GM12878 (cell line): Measurements from ENCODE around the gene MRPS25. TPM values are rescaled to one million over a fixed set of nuclear protein-coding genes. Genes with fewer than 3 reads are reported as not detected.

Source experiments
- ATAC-seq: fragments of 200-7000 bp; cut with Tn5 transposase; 3 replicates; pipeline ENCODE4 v1.9.1; 2020; ENCODE audit warnings: mild to moderate bottlenecking, moderate library complexity
- Bru-seq: library from RNA; stranded (reverse); fragments of 400-500 nt; gene quantifications from one replicate; lab custom pipeline; 2021; lab: Mats Ljungman, UMichigan
- BruChase-seq, 2 experiments: library from RNA; stranded (reverse); fragments of 400-500 nt; gene quantifications; one replicate each; lab custom pipeline; 2021; lab: Mats Ljungman, UMichigan
- BruUV-seq: library from RNA; stranded (reverse); fragments of 400-500 nt; replicated peaks from 2 replicates; lab custom pipeline; 2021; lab: Mats Ljungman, UMichigan
- CTCF ChIA-PET: fragments of 300-600 bp; sonication (Branson Sonifier 250); formaldehyde crosslinking; extraction: SDS; loops from one replicate; lab custom pipeline; 2021; ENCODE audit warnings: inconsistent platforms; lab: Yijun Ruan, JAX
- POLR2A ChIA-PET: fragments of 350-600 bp; formaldehyde crosslinking; extraction: SDS; loops from one replicate; lab custom pipeline; 2021; ENCODE audit warnings: inconsistent platforms; lab: Charles Lee
- RAD21 ChIA-PET: fragments of 300-600 bp; sonication (Branson Sonifier 250); formaldehyde crosslinking; loops from one replicate; lab custom pipeline; 2023; ENCODE audit warnings: antibody characterized with exemption; ENCODE audit not compliant: unreplicated experiment; lab: Charles Lee
- SMC1A ChIA-PET: fragments of 300-600 bp; sonication (Branson Sonifier 250); formaldehyde crosslinking; loops from one replicate; lab custom pipeline; 2023; ENCODE audit not compliant: unreplicated experiment, uncharacterized antibody; lab: Charles Lee
- DNase-seq: peaks from one replicate; pipeline ENCODE4 v3.0.0-alpha.2; 2011; ENCODE audit warnings: low read depth, low spot score
- FAIRE-seq: peaks from 3 replicates; lab custom pipeline; 2011; peaks lifted over from hg19 to GRCh38; lab: Jason Lieb, UNC
- H2AFZ ChIP-seq: 2 replicates; pipeline ENCODE4 v1.6.0; 2011; ENCODE audit warnings: low read depth, low read length, control low read depth; ENCODE audit not compliant: control insufficient read depth
- H3K27ac ChIP-seq: 2 replicates; pipeline ENCODE4 v1.5.1; 2011; ENCODE audit warnings: control low read depth; ENCODE audit not compliant: control insufficient read depth, insufficient read depth
- H3K27me3 ChIP-seq, 2 experiments: replicated peaks in 1 of 2; 2 replicates each; pipeline versions ENCODE4 v1.6.0 to v1.6.1; 2011; ENCODE audit warnings: low read length in 1 of 2; ENCODE audit not compliant: control insufficient read depth in 2 of 2, insufficient read depth in 2 of 2
- H3K36me3 ChIP-seq, 2 experiments: 2 replicates each; pipeline ENCODE4 v1.5.1; 2011; ENCODE audit warnings: low read length in 1 of 2; ENCODE audit not compliant: control insufficient read depth in 2 of 2, insufficient read depth in 2 of 2
- H3K4me1 ChIP-seq: 2 replicates; pipeline ENCODE4 v1.6.1; 2011; ENCODE audit warnings: mild to moderate bottlenecking, low read length, moderate library complexity, mixed read lengths; ENCODE audit not compliant: control insufficient read depth, insufficient read depth
- H3K4me2 ChIP-seq: 2 replicates; pipeline ENCODE4 v1.6.0; 2011; ENCODE audit warnings: control low read depth; ENCODE audit not compliant: control insufficient read depth, insufficient read depth
- H3K4me3 ChIP-seq: fragments of 200-600 bp; sonication (generic); 2 replicates; pipeline ENCODE4 v1.5.1; 2016
- H3K79me2 ChIP-seq: 2 replicates; pipeline ENCODE4 v1.6.0; 2011; ENCODE audit warnings: low read length; ENCODE audit not compliant: control insufficient read depth, insufficient read depth
- H3K9ac ChIP-seq: 2 replicates; pipeline ENCODE4 v1.8.0; 2011; ENCODE audit warnings: low read length, control low read depth, mixed read lengths; ENCODE audit not compliant: control insufficient read depth, insufficient read depth
- H3K9me3 ChIP-seq: replicated peaks from 3 replicates; pipeline ENCODE4 v1.5.1; 2011; ENCODE audit warnings: mild to moderate bottlenecking, low read length; ENCODE audit not compliant: control insufficient read depth, insufficient read depth
- H4K20me1 ChIP-seq: 2 replicates; pipeline ENCODE4 v1.6.0; 2011; ENCODE audit not compliant: control insufficient read depth, insufficient read depth
- BCLAF1 ChIP-seq: fragments of 450-650 bp; IDR thresholded peaks from 2 replicates; pipeline ENCODE4 v1.6.1; 2017; ENCODE audit warnings: antibody characterized with exemption, mild to moderate bottlenecking, moderate library complexity
- CEBPB ChIP-seq, 2 experiments: fragments of 150-350 bp in 1 of 2; IDR thresholded peaks; 2 replicates each; pipeline ENCODE4 v1.6.1; 2012 to 2014; ENCODE audit warnings: low read depth in 2 of 2, low read length in 2 of 2, borderline replicate concordance in 1 of 2, inconsistent platforms in 1 of 2
- IKZF1 ChIP-seq: fragments of 450-650 bp; conservative IDR thresholded peaks from 2 replicates; pipeline ENCODE4 v1.6.1; 2017; ENCODE audit warnings: antibody characterized with exemption, mild to moderate bottlenecking
- IKZF2 ChIP-seq, 2 experiments: fragments of 450-650 bp; IDR thresholded peaks; 2 replicates each; pipeline ENCODE4 v1.6.1; 2017; ENCODE audit warnings: mild to moderate bottlenecking in 2 of 2, moderate library complexity in 2 of 2
- KAT2A ChIP-seq: conservative IDR thresholded peaks from 2 replicates; pipeline ENCODE4 v1.6.1; 2011; ENCODE audit warnings: low read depth, low read length; ENCODE audit not compliant: control insufficient read depth
- MAX ChIP-seq: IDR thresholded peaks from 2 replicates; pipeline ENCODE4 v1.6.1; 2012; ENCODE audit warnings: low read depth, low read length, improper control_type of control experiment
- MTA3 ChIP-seq: IDR thresholded peaks from 2 replicates; pipeline ENCODE4 v1.6.1; 2012; ENCODE audit warnings: low read length, inconsistent platforms, borderline replicate concordance
- SRF ChIP-seq, 2 experiments: IDR thresholded peaks; 2 replicates each; pipeline ENCODE4 v1.6.1; 2011; ENCODE audit warnings: low read depth in 2 of 2, low read length in 2 of 2, mild to moderate bottlenecking in 1 of 2, moderate library complexity in 1 of 2
- STAT1 ChIP-seq: fragments of 450-650 bp; conservative IDR thresholded peaks from 2 replicates; pipeline ENCODE4 v1.6.1; 2014; ENCODE audit warnings: antibody characterized with exemption, mild to moderate bottlenecking
- STAT3 ChIP-seq: IDR thresholded peaks from 2 replicates; pipeline ENCODE4 v1.6.1; 2011; ENCODE audit warnings: low read depth, low read length, improper control_type of control experiment
- WGBS: methylation state at CpG from one replicate; pipeline ENCODE4 v1.1.6; 2016; ENCODE audit warnings: low lambda C conversion rate; ENCODE audit not compliant: insufficient replicate concordance, insufficient coverage; ENCODE audit errors: missing lambda C conversion rate; 5-methylcytosine and 5-hydroxymethylcytosine counted together
- in situ Hi-C: fragments of 300-500 bp; cut with MboI; formaldehyde crosslinking; loops from 9 replicates; pipeline ENCODE4 v1.14.3; 2018; ENCODE audit warnings: mixed read lengths
- intact Hi-C: fragments of 100-400 bp; cut with micrococcal nuclease; formaldehyde crosslinking; loops from one replicate; pipeline ENCODE4 v1.14.2; 2022; ENCODE audit not compliant: unreplicated experiment
- long read RNA-seq, 2 experiments: library from polyadenylated mRNA; unstranded; transcript quantifications; one replicate each; pipeline ENCODE4 v2.0.0, GENCODE V29; 2019 to 2020
- polyA minus RNA-seq, 3 experiments: library from RNA; depleted of rRNA, polyadenylated mRNA; stranded (reverse); fragments of >200 nt; gene quantifications; 2 replicates each; pipeline ENCODE4 v1.2.3, GENCODE V29; 2011
- polyA plus RNA-seq, 11 experiments: library from polyadenylated mRNA; depleted of rRNA in 4 of 11; unstranded in 6 of 11; stranded (reverse) in 5 of 11; fragments of >200 nt; fragmentation: Nextera tagmentation in 4 of 11; fragmentation: Illumina TruSeq in 1 of 11; extraction: Ambion mirVana in 4 of 11; extraction: Trizol in 1 of 11; gene quantifications; 1 replicate in 1 of 11; 2 replicates in 10 of 11; pipeline versions ENCODE4 v1.2.1 to v1.2.3, GENCODE V29; 2011 to 2016; ENCODE audit warnings: inconsistent platforms in 2 of 11, missing spikeins in 2 of 11, low read depth in 1 of 11
- total RNA-seq, 4 experiments: library from RNA; depleted of rRNA in 3 of 4; stranded (reverse); fragments of >200 nt in 3 of 4; fragmentation: Illumina TruSeq in 1 of 4; extraction: Trizol in 1 of 4; gene quantifications; 2 replicates each; pipeline versions ENCODE4 v1.2.1 to v1.2.3, GENCODE V29; 2013 to 2021

The MRPS25 gene
- 94.6 and 97.5 TPM in 2 replicates for total RNA-seq (2013; cell fraction: nucleolus; rRNA removed)
- 51.5 and 58.9 TPM in 2 replicates for total RNA-seq (2014; rRNA removed)
- 37.3 and 37.9 TPM in 2 replicates for total RNA-seq (2014; rRNA removed; fragmentation: Illumina TruSeq; extraction: Trizol)
- 72.5 and 76.2 TPM in 2 replicates for total RNA-seq (2021)
- 13.9 TPM for polyA plus RNA-seq (2011; ENCODE audit: low read depth)
- polyA plus RNA-seq (2011; rRNA removed): 66.0 and 72.9 TPM in 2 replicates
- 33.4 and 63.0 TPM in 2 replicates for polyA plus RNA-seq (2011; cell fraction: cytosol; rRNA removed)
- 128 and 156 TPM in 2 replicates for polyA plus RNA-seq (2011; cell fraction: nucleus; rRNA removed)
- polyA plus RNA-seq (2012): 37.1 and 48.9 TPM in 2 replicates
- polyA plus RNA-seq (2014; fragmentation: Illumina TruSeq; extraction: Trizol): 47.7 and 51.2 TPM in 2 replicates
- 10 to 100 TPM; 17.0 to 43.6 TPM for polyA plus RNA-seq (2014; fragmentation: Nextera tagmentation; extraction: Ambion mirVana)
- polyA plus RNA-seq (2014; rRNA removed): 79.7 and 83.9 TPM in 2 replicates
- polyA plus RNA-seq (2016; fragmentation: Nextera tagmentation; extraction: Ambion mirVana): 100 to 1,000 TPM; 112 to 114 TPM
- polyA minus RNA-seq (2011; rRNA and poly(A)+ RNA removed): 21.5 and 26.0 TPM in 2 replicates
- 9.3 and 13.4 TPM in 2 replicates for polyA minus RNA-seq (2011; cell fraction: cytosol; rRNA and poly(A)+ RNA removed)
- polyA minus RNA-seq (2011; cell fraction: nucleus; rRNA and poly(A)+ RNA removed): 40.4 and 82.9 TPM in 2 replicates
- percentile 83 among the genes with signal in this experiment for Bru-seq, nascent RNA
- percentile 87 among the genes with signal in this experiment for BruChase-seq, experiment 1, labeled RNA remaining after a 6-hour chase
- percentile 86 among the genes with signal in this experiment for BruChase-seq, experiment 2, labeled RNA remaining after a 2-hour chase
- long read RNA-seq, experiment 1, full-length matches to known transcripts: 79 of 91 reads
- long read RNA-seq, experiment 1, partial matches to known transcripts: 3 of 91 reads
- long read RNA-seq, experiment 1, other reads (novel, unspliced or antisense): 9 of 91 reads
- long read RNA-seq, experiment 2, full-length matches to known transcripts: 195 of 233 reads
- long read RNA-seq, experiment 2, partial matches to known transcripts: 6 of 233 reads
- long read RNA-seq, experiment 2, other reads (novel, unspliced or antisense): 32 of 233 reads

GRCh38 chr3:15064835-15065549 lies at the start of gene MRPS25:
MRPS25 (minus strand) TSS chr3:15065315; CDS start chr3:15065194, 121 bp downstream.
- ATAC-seq (peak; percentile 98), FAIRE-seq (peak; percentile 89), DNase-seq (peak; percentile 64)
- Histone ChIP-seq H3K27me3 (no peaks in the 10 kb centered on the region), H3K4me3 (peak within 1 kb of the TSS; percentile 83), H3K9me3 (no peaks in the 10 kb centered on the region), H3K4me2 (peak within 1 kb of the TSS; percentile 95), H2AFZ (peak within 1 kb of the TSS; percentile 95), H3K27ac (peak within 1 kb of the TSS; percentile 89), H3K36me3 (peaks cover 0 to 4% of the 10 kb centered on the region in 2 experiments; a peak in 1 of 4 replicates), H3K9ac (peak within 1 kb of the TSS; percentile 97), H4K20me1 (no peaks in the 10 kb centered on the region), H3K4me1 (peaks cover 13% of the 10 kb centered on the region), H3K79me2 (peaks cover 26% of the 10 kb centered on the region)
- no TSS peak for BruUV-seq
- POLR2A ChIA-PET: interaction anchor here (0.6 to 2.8 kb wide), 11 partner anchors 10 to 462 kb away, joined by 3 to 30 read pairs (median 3); partner anchors contain the start of gene RBSN
- SMC1A ChIA-PET: interaction anchor here (0.7 to 3.0 kb wide), 8 partner anchors 10 to 135 kb away, joined by 3 to 20 read pairs (median 4); partner anchors contain the start of gene RBSN
- in situ Hi-C loops (no loop called here), intact Hi-C loops (loop anchor here (1.0 to 5.0 kb wide), 2 partner anchors 10 to 118 kb away; partner anchors contain the start of gene NR2C2)
- RAD21 ChIA-PET: interaction anchor here (0.6 to 3.9 kb wide), 6 partner anchors 10 to 141 kb away, joined by 3 to 30 read pairs (median 3); partner anchors contain the start of gene CAPN7
- CTCF ChIA-PET: interaction anchor here (0.8 to 4.4 kb wide), 8 partner anchors 10 to 340 kb away, joined by 3 to 50 read pairs (median 5); partner anchors contain the start of gene RBSN
- WGBS: under 1% methylated on average over 67 of the region's 69 CpGs
- TF ChIP-seq STAT3 (no peak), IKZF2 (IDR thresholded peaks at IDR 0.05) (no peak), SRF (IDR thresholded peaks at IDR 0.05; ENCODE audit: low read depth in 2 of 2, low read length in 2 of 2) (peak in 1 of 2 experiments; percentile 59; a peak in 1 of 4 replicates), STAT1 (peak; percentile 30; the same call in 1 of the 2 replicates), MTA3 (no peak), KAT2A (no peak), MAX (peak; percentile 87), BCLAF1 (no peak), CEBPB (IDR thresholded peaks at IDR 0.05; ENCODE audit: borderline replicate concordance in 1 of 2, low read depth in 2 of 2, low read length in 2 of 2) (no peak), IKZF1 (peak; percentile 94)
